ENCODE measurements around the gene PRKAR2B. TPM values are rescaled to one million over a fixed set of nuclear protein-coding genes. Genes with fewer than 3 reads are reported as not detected.

PRKAR2B gene
- polyA plus RNA-seq, 3 donors = 33.3 to 41.0 (median 37.5) TPM

GRCh38 chr7:107186240-107186639, 141.7 kb downstream of the PRKAR2B start:
- DNase-seq (ENCODE audit: extremely low read depth in 1 of 11, low read depth in 9 of 11, low spot score in 4 of 11) = no peak

GRCh38 chr7:107187774-107188173, 143.3 kb downstream of the PRKAR2B start:
- DNase-seq (ENCODE audit: extremely low read depth in 1 of 11, low read depth in 9 of 11, low spot score in 4 of 11) = no peak

GRCh38 chr7:107190090-107190489, 145.6 kb downstream of the PRKAR2B start:
- DNase-seq (ENCODE audit: extremely low read depth in 1 of 11, low read depth in 9 of 11, low spot score in 4 of 11) = no peak

- DNase-seq (ENCODE audit: extremely low read depth in 1 of 11, low read depth in 9 of 11, low spot score in 4 of 11) = no peak
Measured at GRCh38 chr7:107194052-107194451, 149.5 kb downstream of the PRKAR2B start.

GRCh38 chr7:107196834-107197610, 152.5 kb downstream of the PRKAR2B start:
- DNase-seq (ENCODE audit: extremely low read depth in 1 of 11, low read depth in 9 of 11, low spot score in 4 of 11) = no peak

- DNase-seq (ENCODE audit: extremely low read depth in 1 of 11, low read depth in 9 of 11, low spot score in 4 of 11) = peak in 4 of 11 donors; percentile 14 to 25 (median 16)
Measured at GRCh38 chr7:107201795-107202450, 157.4 kb downstream of the PRKAR2B start.

- no peak for DNase-seq (ENCODE audit: extremely low read depth in 1 of 11, low read depth in 9 of 11, low spot score in 4 of 11)
Measured at GRCh38 chr7:107203607-107204006, 159.1 kb downstream of the PRKAR2B start.

GRCh38 chr7:107206136-107206535, 161.6 kb downstream of the PRKAR2B start:
- no peak for DNase-seq (ENCODE audit: extremely low read depth in 1 of 11, low read depth in 9 of 11, low spot score in 4 of 11)

GRCh38 chr7:107206706-107207105, 162.2 kb downstream of the PRKAR2B start:
- no peak for DNase-seq (ENCODE audit: extremely low read depth in 1 of 11, low read depth in 9 of 11, low spot score in 4 of 11)

GRCh38 chr7:107207459-107207858, 163.0 kb downstream of the PRKAR2B start:
- no peak for DNase-seq (ENCODE audit: extremely low read depth in 1 of 11, low read depth in 9 of 11, low spot score in 4 of 11)

GRCh38 chr7:107208024-107208521, 163.6 kb downstream of the PRKAR2B start:
- no peak for DNase-seq (ENCODE audit: extremely low read depth in 1 of 11, low read depth in 9 of 11, low spot score in 4 of 11)

- DNase-seq (ENCODE audit: extremely low read depth in 1 of 11, low read depth in 9 of 11, low spot score in 4 of 11) = no peak
Measured at GRCh38 chr7:107208563-107208962, 164.1 kb downstream of the PRKAR2B start.

GRCh38 chr7:107209565-107209964, 165.1 kb downstream of the PRKAR2B start:
- DNase-seq (ENCODE audit: extremely low read depth in 1 of 11, low read depth in 9 of 11, low spot score in 4 of 11) = no peak

- no peak for DNase-seq (ENCODE audit: extremely low read depth in 1 of 11, low read depth in 9 of 11, low spot score in 4 of 11)
Measured at GRCh38 chr7:107210400-107210799, 165.9 kb downstream of the PRKAR2B start.

Other genes starting within 250 kb of the PRKAR2B start
- 1 to 10 TPM; 2.1 to 2.8 (median 2.5) TPM for gene PIK3CG, start 179.4 kb upstream of the PRKAR2B start, polyA plus RNA-seq (ENCODE audit: insufficient read length in 3 of 3)
- 100 to 1,000 TPM; 110 to 155 (median 138) TPM for gene HBP1, start 124.3 kb downstream of the PRKAR2B start, polyA plus RNA-seq (ENCODE audit: insufficient read length in 3 of 3)